ENCODE results near the gene TXNRD1. TPM values are rescaled to one million over a fixed set of nuclear protein-coding genes. Genes with fewer than 3 reads are reported as not detected.
"Not testable (repeated sequence)": the region's sequence is repeated elsewhere in the genome, so short reads cannot be mapped to it uniquely, and the experiment has no call there.

TXNRD1 gene
- total RNA-seq, 1 donor from 2014 or later, result 102 TPM

- no peak for DNase-seq
Observed at GRCh38 chr12:104281636-104282035, 66.1 kb downstream of the TXNRD1 start.

DNA sequence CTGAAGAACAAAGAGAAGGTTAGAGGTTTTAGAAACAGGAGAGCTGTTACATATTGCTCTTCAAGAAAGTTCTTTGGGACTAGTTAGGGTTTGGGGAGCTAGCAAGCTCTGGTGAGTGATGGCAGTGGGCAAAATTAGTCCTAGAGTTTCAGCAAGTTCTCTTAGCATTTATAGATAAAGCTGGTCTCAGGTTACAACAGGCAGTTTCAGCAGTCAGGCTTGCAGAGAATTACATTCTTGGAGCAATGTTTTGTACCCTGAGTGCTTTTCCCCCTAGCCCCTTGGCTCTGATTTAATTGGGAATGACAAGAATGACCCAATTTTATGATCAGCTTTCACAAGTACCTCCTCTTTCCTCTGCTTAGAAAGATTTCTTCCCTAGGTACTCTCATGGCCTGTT lies 66.5 kb downstream of the TXNRD1 start:
- DNase-seq, result no peak

- DNase-seq, result no peak
Observed at GRCh38 chr12:104285740-104286515, 70.3 kb downstream of the TXNRD1 start.

GRCh38 chr12:104286516-104287482 lies 71.2 kb downstream of the TXNRD1 start:
- DNase-seq, result peak; percentile 87

DNA sequence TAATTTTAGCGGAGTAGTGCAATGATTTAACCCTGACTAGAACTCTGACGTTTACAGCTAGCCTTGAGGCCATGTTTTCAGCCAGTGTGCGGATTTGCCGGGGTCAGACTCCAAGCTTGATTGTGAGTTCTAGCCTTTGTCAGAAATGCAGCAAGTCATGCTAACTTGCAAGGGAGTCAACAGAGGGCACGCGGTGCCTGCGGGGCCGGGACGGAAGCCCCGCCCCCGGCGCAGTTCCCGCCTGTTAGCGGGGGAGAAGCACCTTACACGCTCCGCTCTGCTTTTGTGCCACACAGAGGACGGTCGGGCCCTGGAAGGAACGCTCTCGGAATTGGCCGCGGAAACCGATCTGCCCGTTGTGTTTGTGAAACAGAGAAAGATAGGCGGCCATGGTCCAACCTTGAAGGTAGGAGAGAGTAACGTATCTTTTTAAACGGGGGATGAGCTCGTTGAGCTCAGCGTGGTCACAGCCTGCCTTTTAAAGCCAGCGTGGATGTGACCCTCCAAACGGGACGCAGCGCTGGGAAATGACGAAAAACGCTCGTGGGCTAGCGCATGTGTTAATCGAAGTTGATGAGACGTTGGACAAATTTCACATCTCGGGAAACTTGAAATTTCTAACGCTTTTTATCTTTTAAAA lies 73.2 kb downstream of the TXNRD1 start:
- peak; percentile 88 for DNase-seq

- DNase-seq, result no peak
Observed at GRCh38 chr12:104290320-104290719, 74.7 kb downstream of the TXNRD1 start.

- no peak for DNase-seq
Observed at GRCh38 chr12:104290855-104291254, 75.3 kb downstream of the TXNRD1 start.

DNA sequence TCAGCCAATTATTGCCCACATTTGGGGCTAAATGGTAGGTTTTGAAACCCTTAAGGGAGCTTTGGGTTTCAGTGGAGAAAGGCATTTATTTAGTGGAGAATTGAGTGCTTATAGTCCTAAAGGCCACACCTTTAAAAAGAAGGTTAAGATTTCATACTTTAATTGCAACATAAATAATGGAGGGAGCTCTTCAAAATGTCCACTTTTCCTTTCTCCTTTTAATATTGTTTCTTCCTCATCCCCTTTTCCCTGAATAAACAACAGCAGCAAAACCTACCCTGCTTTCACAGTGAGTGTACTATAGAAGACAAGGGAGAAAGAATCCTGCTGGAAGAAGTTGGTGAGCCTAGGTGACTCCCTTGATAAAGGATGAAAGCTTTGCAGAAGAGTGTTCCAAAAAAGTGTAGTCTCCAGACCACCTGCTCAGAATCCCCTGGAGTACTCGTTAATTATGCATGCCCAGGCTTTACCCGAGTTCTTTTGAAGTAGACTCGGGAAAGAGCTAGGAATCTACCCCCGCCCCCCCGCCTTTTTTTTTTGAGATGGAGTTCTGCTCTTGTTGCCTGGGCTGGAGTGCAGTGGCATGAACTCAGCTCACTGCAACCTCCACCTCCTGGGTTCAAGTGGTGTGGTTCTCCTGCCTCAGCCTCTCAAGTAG lies 76.4 kb downstream of the TXNRD1 start:
- no peak for DNase-seq

DNA sequence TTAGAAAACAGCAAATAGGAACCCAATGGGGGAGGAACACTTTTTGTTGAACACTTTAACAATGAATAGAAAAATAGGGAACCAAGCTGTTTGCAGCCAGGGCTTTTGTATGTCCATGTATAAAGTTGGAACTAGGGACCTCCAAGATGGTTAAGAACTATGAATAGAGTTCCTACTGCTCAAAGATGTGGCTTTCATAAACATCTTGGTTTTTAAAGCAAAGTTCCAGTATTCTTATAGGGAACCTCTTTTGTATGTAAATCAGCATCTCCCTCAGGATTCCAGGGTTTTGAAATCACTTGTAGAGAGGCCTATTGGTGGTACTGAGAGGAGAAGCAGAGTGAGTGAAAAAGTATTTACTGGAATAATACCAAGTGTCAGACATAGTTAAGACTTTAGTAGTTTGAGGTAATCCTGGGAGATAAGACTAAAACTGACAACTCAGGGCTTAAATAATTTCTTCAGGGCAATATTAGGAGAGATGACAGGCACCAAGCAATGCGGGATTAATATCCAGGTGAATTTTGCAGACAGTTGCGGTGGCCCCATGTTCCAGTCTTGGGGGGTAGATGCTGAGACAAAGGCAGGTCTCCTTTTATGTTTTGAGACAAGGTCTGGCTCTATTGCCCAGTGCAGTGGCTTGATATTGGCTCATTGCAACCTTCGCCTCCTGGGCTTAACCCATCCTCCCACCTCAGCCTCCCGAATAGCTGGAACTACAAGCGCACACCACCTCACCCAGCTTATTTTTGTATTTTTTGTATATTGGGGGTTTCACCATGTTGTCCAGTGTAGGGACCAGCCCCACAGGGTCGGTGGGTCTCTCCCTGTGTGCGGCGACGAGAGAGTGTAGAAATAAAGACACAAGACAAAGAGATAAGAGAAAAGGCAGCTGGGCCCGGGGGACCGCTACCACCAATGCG lies 77.6 kb downstream of the TXNRD1 start:
- no peak for DNase-seq

DNA sequence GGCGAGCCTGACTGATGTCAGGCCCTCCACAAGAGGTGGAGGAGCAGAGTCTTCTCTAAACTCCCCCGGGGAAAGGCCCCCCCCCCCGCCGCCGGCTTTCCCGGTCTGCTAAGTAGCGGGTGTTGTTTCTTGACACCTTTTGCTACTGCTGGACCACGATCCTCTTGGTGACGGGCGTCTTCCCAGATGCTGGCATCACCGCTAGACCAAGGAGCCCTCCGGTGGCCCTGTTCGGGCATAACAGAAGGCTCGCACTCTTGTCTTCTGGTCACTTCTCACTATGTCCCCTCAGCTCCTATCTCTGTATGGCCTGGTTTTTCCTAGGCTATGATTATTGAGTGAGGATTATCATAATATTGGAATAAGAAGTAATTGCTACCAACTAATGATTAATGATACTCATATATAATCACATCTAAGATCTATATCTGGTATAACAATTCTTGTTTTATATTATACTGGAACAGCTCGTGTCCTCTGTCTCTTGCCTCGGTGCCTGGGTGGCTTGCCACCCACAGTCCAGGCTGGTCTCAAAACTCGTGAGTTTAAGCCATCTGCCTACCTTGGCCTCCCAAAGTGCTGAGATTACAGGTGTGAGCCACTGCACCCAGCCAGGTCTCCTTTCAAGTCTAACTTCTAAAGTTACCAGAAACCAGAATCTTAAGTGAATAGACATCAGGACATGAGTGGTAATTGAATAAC lies 78.7 kb downstream of the TXNRD1 start:
- not testable (repeated sequence) for DNase-seq

DNA sequence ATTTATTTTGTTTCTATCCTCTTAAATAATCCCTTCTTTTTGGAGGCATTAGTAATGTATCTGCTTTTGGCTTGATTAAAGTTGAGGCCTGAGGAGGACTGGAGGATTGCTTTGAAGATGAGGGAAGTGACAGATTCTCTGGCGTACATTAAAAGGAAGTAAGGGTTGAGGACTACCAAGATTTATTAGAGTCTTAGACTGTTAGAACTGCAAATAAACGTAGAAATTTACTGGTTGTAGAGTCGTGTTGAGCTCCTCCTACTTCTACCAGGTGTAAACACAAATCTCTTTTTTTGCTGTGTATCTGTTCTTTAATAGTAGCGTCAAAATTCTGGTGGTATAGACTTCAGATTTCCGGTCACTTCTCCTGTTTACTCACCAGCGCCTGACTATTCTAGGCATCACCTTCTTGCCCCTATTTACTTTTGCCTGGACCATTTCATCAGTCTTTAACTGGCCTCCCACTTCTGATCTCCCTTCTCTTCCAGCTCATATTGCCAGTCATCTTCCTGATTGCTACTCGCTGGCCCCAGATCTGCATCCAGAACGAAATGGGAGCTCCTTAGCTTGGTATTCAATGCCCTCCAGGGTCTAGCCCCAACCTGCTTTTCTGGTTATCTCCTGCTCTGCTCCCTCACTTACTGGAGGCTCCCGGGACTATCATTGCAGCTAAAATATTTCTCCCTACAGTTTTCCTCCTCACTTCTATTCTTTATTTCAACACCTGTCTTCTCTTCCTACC lies 79.5 kb downstream of the TXNRD1 start:
- DNase-seq, result no peak

DNA sequence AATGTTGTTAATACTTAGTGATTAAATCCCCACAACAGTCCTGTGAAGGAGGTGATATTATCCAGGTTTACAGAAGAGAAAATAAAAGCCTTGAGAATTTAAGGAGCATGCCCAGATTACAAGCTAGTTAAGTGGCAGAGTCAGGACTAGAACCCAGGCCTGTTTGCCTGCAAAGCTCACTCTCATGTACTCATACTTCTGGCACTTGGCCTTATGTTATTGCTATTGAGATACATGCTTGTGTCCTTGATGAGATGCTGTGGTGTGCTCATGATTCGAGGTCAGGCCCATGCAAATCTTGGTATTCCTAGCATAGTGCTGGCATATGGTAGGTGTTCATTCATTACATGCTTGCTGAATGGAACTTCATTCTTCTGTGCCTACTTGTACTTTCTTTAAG lies 80.4 kb downstream of the TXNRD1 start:
- DNase-seq, result no peak

GRCh38 chr12:104296718-104297117 lies 81.1 kb downstream of the TXNRD1 start:
- DNase-seq, result no peak

GRCh38 chr12:104297477-104298113 lies 82.0 kb downstream of the TXNRD1 start:
- no peak for DNase-seq

DNA sequence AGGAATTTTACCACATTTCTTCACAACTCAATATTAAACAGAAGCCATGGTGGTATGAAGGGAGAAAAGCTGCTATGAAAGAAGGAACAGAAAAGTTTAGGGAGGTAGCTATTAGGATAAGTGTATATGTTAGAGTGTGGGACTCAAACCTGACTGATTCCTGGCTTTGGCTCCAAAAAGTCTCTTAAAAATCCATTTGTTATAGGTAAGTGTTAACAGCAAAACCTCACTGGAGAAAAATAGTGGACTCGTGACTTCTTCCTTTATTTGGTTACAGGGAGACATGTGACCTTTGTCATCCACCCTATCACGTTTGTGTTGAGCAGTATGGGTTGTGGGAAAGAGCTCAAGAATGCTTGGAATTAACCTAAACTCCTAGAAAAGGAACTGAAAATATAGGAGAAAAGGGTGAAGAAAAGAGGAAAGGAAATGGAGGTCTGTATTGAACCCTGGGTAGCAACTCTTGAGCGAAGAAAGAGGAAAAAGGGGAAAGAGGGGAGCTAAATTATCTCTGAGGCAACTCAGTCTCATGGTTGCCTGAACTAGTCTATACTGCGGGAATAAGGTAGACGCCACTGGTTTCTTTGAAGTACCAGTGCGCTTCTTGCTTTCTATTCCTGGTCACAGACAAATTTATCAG lies 84.4 kb downstream of the TXNRD1 start:
- no peak for DNase-seq

- peak; percentile 75 for DNase-seq
Observed at GRCh38 chr12:104303538-104304151, 88.1 kb downstream of the TXNRD1 start, which contains the start of gene EID3. EID3 (plus strand) TSS chr12:104303739; CDS start chr12:104303935, 196 bp downstream.

DNA sequence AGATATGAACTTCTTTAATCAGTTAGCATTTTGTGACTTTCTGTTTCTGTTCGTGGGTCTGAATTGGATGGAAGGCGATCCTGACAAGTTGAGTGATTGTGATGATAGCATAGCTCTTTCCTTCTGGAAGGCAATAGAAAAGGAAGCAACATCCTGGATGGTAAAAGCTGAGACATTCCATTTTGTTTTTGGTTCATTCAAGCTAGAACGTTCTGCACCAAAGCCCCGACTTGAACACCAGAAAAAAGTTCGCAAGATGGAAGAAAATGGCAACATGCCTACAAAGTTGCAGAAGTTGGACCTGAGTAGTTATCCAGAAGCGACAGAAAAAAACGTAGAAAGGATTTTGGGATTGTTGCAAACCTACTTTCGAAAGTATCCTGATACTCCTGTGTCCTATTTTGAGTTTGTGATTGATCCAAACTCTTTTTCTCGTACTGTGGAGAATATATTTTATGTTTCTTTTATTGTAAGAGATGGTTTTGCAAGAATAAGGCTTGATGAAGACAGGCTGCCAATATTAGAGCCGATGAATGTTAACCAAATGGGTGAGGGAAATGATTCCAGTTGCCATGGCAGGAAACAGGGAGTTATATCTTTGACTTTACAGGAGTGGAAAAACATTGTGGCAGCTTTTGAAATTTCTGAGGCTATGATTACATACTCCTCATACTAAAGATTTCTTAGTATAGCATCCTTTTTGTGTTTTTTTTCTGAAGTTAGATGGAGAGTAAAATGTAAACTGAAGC lies 88.9 kb downstream of the TXNRD1 start:
- DNase-seq, result no peak

Measured in occipital lobe (tissue), 2 donors.